OCI-LY7 (cell line): ENCODE results near the gene TRAPPC4. TPM values are rescaled to one million over a fixed set of nuclear protein-coding genes. Genes with fewer than 3 reads are reported as not detected.
A peak's percentile ranks its signal among the peaks of the same experiment; 100 is the strongest.

Experiments
- BruUV-seq: library from RNA; stranded (reverse); fragments of 400-500 nt; replicated peaks from 2 replicates; lab custom pipeline; 2021; lab: Mats Ljungman, UMichigan
- CTCF ChIA-PET: fragments of 300-600 bp; sonication (Branson Sonifier 250); formaldehyde crosslinking; loops from one replicate; lab custom pipeline; 2022; ENCODE audit warnings: antibody characterized with exemption; ENCODE audit not compliant: unreplicated experiment; lab: Charles Lee
- POLR2A ChIA-PET: fragments of 300-600 bp; sonication (Branson Sonifier 250); formaldehyde crosslinking; loops from one replicate; lab custom pipeline; 2022; ENCODE audit warnings: antibody characterized with exemption; lab: Charles Lee
- DNase-seq: peaks from one replicate; pipeline ENCODE4 v3.0.0-alpha.2; 2015; ENCODE audit warnings: low spot score
- H2AFZ ChIP-seq: fragments of 200-600 bp; sonication (generic), shearing (Covaris generic); 2 replicates; pipeline ENCODE4 v1.6.1; 2014; ENCODE audit warnings: mild to moderate bottlenecking, antibody characterized with exemption, low read length, moderate library complexity
- H3K27ac ChIP-seq: fragments of 200-600 bp; sonication (generic); 2 replicates; pipeline ENCODE4 v1.5.1; 2014; ENCODE audit warnings: mixed run types, low read depth, mild to moderate bottlenecking, moderate library complexity, low read length, inconsistent platforms; ENCODE audit not compliant: poor library complexity, severe bottlenecking
- H3K36me3 ChIP-seq: fragments of 200-600 bp; sonication (generic); 2 replicates; pipeline ENCODE4 v1.6.1; 2014; ENCODE audit warnings: mild to moderate bottlenecking, antibody characterized with exemption, low read length, moderate library complexity, mixed read lengths; ENCODE audit not compliant: insufficient read depth
- H3K4me1 ChIP-seq: fragments of 200-600 bp; sonication (generic); 2 replicates; pipeline ENCODE4 v1.5.1; 2014; ENCODE audit warnings: mild to moderate bottlenecking, low read length; ENCODE audit not compliant: insufficient read depth, poor library complexity, severe bottlenecking
- H3K4me2 ChIP-seq: fragments of 200-600 bp; sonication (generic); 2 replicates; pipeline ENCODE4 v1.6.1; 2014; ENCODE audit warnings: mild to moderate bottlenecking, low read length
- H3K4me3 ChIP-seq: fragments of 200-600 bp; sonication (generic); 2 replicates; pipeline ENCODE4 v1.5.1; 2014; ENCODE audit warnings: mild to moderate bottlenecking, low read depth, low read length; ENCODE audit not compliant: poor library complexity, severe bottlenecking
- H3K79me2 ChIP-seq: fragments of 200-600 bp; sonication (generic); 2 replicates; pipeline ENCODE4 v1.6.1; 2016; ENCODE audit warnings: low read depth, mild to moderate bottlenecking, low read length, moderate library complexity, mixed read lengths; ENCODE audit not compliant: insufficient read depth
- H3K9me2 ChIP-seq: fragments of 200-600 bp; sonication (generic); 2 replicates; pipeline ENCODE4 v1.6.1; 2016; ENCODE audit warnings: mild to moderate bottlenecking, low read length, mixed read lengths; ENCODE audit not compliant: insufficient read depth
- H3K9me3 ChIP-seq: fragments of 200-600 bp; sonication (generic); 2 replicates; pipeline ENCODE4 v1.6.1; 2014; ENCODE audit warnings: mild to moderate bottlenecking, mixed run types, low read length, mixed read lengths
- H4K20me1 ChIP-seq: fragments of 200-600 bp; sonication (generic); 2 replicates; pipeline ENCODE4 v1.6.1; 2014; ENCODE audit warnings: mild to moderate bottlenecking, antibody characterized with exemption, low read length, moderate library complexity, mixed read lengths; ENCODE audit not compliant: insufficient read depth
- EZH2phosphoT487 ChIP-seq: fragments of 200-600 bp; sonication (generic); IDR thresholded peaks from 2 replicates; pipeline ENCODE4 v1.6.1; 2018; ENCODE audit warnings: low read depth, borderline replicate concordance, mild to moderate bottlenecking, mixed run types, antibody characterized with exemption, low read length, moderate library complexity, mixed read lengths
- intact Hi-C: fragments of 100-400 bp; cut with micrococcal nuclease; formaldehyde crosslinking; loops from one replicate; pipeline ENCODE4 v1.10.0; 2022; ENCODE audit not compliant: unreplicated experiment
- total RNA-seq, 2 experiments: library from RNA; depleted of rRNA in 1 of 2; stranded (reverse); fragments of >200 nt in 1 of 2; shearing (Covaris generic) in 1 of 2; gene quantifications; 2 replicates each; pipeline ENCODE4 v1.2.3, GENCODE V29; 2014 to 2022
- TF ChIP-seq, protein P1 (sequence below): fragments of 200-600 bp; sonication (generic); conservative IDR thresholded peaks from 2 replicates; pipeline ENCODE4 v1.5.1; 2014; ENCODE audit warnings: mild to moderate bottlenecking, antibody characterized with exemption, low read length, moderate library complexity, mixed read lengths

The TRAPPC4 gene
- total RNA-seq, 2 experiments from 2014 or later: 58.5 to 64.3 TPM

DNA sequence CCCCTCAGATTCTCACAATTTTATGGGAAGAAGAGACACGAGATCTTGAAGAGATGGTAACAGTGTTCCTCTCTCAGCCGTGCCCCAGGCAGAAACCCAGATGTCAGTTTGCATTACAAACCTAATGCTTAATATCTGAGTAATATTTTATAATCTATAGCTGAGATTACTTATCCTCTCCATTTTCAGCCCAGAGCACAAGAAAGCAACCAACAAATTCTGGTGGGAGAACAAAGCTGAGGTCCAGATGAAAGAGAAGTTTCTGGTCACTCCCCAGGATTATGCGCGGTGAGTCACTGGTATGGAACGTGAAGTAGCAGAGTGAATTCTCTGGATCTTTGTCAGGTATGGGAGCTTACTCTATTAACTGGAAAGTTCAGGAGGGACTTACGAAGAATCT lies 19.7 kb upstream of the TRAPPC4 start:
- ChIA-PET CTCF (no interaction called here), POLR2A (interaction anchor here (0.6 to 0.9 kb wide), 2 partner anchors 19 to 124 kb away, joined by 3 to 4 read pairs; partner anchors contain the start of gene RPS25)
- Histone ChIP-seq H3K79me2 (peaks cover 33% of the 10 kb centered on the region; the same call in 1 of the 2 replicates), H3K27ac (peak overlapping the region; percentile 19), H3K9me3 (no peaks in the 10 kb centered on the region), H3K4me2 (peak overlapping the region; percentile 90), H4K20me1 (no peaks in the 10 kb centered on the region), H3K4me1 (peaks cover 19% of the 10 kb centered on the region), H3K36me3 (peaks cover 53% of the 10 kb centered on the region), H2AFZ (no peak overlapping the region), H3K9me2 (no peaks in the 10 kb centered on the region), H3K4me3 (peak overlapping the region; percentile 88)
- TF ChIP-seq, protein P1, sequence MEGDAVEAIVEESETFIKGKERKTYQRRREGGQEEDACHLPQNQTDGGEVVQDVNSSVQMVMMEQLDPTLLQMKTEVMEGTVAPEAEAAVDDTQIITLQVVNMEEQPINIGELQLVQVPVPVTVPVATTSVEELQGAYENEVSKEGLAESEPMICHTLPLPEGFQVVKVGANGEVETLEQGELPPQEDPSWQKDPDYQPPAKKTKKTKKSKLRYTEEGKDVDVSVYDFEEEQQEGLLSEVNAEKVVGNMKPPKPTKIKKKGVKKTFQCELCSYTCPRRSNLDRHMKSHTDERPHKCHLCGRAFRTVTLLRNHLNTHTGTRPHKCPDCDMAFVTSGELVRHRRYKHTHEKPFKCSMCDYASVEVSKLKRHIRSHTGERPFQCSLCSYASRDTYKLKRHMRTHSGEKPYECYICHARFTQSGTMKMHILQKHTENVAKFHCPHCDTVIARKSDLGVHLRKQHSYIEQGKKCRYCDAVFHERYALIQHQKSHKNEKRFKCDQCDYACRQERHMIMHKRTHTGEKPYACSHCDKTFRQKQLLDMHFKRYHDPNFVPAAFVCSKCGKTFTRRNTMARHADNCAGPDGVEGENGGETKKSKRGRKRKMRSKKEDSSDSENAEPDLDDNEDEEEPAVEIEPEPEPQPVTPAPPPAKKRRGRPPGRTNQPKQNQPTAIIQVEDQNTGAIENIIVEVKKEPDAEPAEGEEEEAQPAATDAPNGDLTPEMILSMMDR: no peak
- TF ChIP-seq EZH2phosphoT487: no peak
- BruUV-seq: no TSS peak
- intact Hi-C loops: loop anchor here (1.0 kb wide), 1 partner anchor 19 kb away; the partner anchor contains the start of genes RPS25 and TRAPPC4
- no peak for DNase-seq

DNA sequence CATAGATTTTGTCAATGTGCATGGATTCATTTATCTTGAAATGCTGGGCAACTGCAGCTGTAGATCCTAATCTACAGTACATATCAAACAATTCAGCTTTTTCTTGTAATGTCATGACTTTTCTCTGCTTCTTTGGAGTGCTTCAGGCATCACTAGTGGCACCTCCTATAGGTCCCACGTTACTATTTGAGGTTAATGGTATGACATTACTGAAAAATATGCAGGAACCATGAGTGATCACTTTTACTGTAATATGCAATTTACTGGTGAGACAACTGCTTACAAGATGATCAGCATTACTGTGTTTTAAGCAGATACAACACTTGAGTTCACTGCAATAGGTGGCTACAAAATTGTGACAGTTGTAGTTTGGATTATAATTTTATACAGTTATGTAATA lies 17.7 kb upstream of the TRAPPC4 start:
- DNase-seq: no peak
- H3K9me3 ChIP-seq: no peaks in the 10 kb centered on the region
- intact Hi-C loops: no loop called here
- peaks cover 67% of the 10 kb centered on the region for H3K36me3 ChIP-seq
- H2AFZ ChIP-seq: no peak overlapping the region
- H3K27ac ChIP-seq: no peak overlapping the region
- H3K4me2 ChIP-seq: no peak overlapping the region
- ChIA-PET CTCF (no interaction called here), POLR2A (interaction anchor here (0.7 to 1.3 kb wide), 2 partner anchors 18 to 106 kb away, joined by 3 read pairs; partner anchors contain the start of gene C2CD2L)
- no peaks in the 10 kb centered on the region for H4K20me1 ChIP-seq
- no peak overlapping the region for H3K4me3 ChIP-seq
- TSS peak; percentile 52 for BruUV-seq
- H3K4me1 ChIP-seq: peaks cover 17% of the 10 kb centered on the region
- H3K9me2 ChIP-seq: no peaks in the 10 kb centered on the region
- H3K79me2 ChIP-seq: peaks cover 31% of the 10 kb centered on the region; the same call in 1 of the 2 replicates
- TF ChIP-seq, protein P1: no peak
- TF ChIP-seq EZH2phosphoT487: no peak

DNA sequence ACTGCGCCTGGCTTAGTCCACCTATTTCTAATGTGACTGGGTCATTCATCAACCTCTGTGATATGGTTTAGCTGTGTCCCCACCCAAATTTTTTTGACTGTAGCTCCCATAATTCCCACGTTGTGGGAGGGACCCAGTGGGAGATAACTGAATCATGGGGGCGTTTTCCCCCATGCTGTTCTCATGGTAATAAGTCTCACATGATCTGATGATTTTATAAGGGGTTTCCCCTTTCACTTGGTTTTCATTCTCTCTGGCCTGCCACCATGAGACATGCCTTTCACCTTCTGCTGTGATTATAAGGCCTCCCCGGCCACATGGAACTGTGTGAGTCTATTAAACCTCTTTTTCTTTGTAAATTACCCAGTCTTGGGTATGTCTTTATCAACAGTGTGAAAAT lies 11.9 kb upstream of the TRAPPC4 start:
- ChIA-PET CTCF (no interaction called here), POLR2A (interaction anchor here (0.8 to 0.9 kb wide), 2 partner anchors 9 to 430 kb away, joined by 3 read pairs; no protein-coding TSS in a partner anchor)
- intact Hi-C loops: no loop called here
- Histone ChIP-seq H3K36me3 (peaks cover 74% of the 10 kb centered on the region), H2AFZ (no peak overlapping the region), H3K4me1 (no peaks in the 10 kb centered on the region), H3K79me2 (no peaks in the 10 kb centered on the region), H3K9me3 (no peaks in the 10 kb centered on the region), H4K20me1 (no peaks in the 10 kb centered on the region), H3K27ac (no peak overlapping the region), H3K4me2 (no peak overlapping the region), H3K4me3 (no peak overlapping the region), H3K9me2 (no peaks in the 10 kb centered on the region)
- no TSS peak for BruUV-seq
- DNase-seq: no peak
- no peak for TF ChIP-seq EZH2phosphoT487
- TF ChIP-seq, protein P1: no peak
